GM19351 (cell line): ENCODE measurements around the gene LRCH4.

Source experiments
- ATAC-seq: cut with Tn5 transposase; IDR thresholded peaks from one replicate; pipeline ENCODE4 v1.9.1; 2021; ENCODE audit warnings: mild to moderate bottlenecking, moderate library complexity; ENCODE audit not compliant: unreplicated experiment

The LRCH4 gene

DNA sequence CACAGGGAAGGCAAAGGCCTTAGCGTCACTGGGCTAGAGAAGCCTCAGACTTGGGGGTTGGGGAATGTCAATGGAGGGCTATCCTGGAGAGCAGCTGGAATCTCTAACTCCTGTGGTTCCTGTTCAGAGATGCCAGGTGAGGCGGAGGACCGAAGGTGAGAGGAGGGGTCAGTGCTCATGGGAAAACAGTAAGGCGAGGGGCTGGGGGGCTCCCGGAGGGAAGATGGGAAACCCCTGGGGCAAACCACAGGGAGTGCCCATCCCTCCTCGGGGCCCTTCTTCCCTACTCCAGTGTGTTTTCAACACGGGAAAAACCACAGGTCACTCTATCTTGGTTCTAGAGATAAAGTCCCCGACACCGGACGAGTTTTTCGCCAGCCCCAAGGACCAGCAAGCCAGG lies 3.3 kb downstream of the LRCH4 start:
- ATAC-seq, result no peak

GRCh38 chr7:100582041-100582579 lies 3.8 kb downstream of the LRCH4 start:
- no peak for ATAC-seq

DNA sequence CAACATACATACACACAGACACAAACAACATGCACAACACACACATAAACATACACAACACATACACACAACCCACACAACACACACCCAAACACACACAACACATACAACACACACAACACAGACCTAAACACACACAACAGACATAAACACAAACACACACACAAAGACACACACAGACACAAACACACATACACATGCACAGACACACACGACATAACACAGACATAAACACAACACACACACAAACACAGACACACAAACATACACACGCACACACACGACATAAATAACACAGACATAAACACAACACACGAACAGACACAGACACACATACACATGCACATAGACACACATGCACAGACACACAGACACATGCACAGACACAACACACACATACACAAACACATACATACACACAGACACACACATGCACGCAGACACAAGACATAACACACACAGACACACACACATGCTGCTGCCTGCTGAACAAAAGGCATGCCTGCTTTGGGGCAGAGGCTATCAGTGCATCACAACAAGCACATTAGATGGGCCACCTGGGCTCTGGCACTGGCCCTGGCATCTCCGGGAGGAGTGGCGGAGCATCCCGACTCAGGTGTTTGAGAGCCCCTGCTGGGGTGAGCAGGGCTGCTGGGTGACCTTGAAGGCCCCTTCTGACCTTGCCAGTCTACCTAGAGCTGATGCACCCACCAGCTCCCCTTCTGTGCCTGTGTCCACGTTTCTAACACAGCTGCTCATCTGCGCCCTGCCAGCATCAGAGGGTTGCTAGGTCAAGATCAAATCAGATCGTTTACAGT lies 5.3 kb downstream of the LRCH4 start:
- no peak for ATAC-seq

DNA sequence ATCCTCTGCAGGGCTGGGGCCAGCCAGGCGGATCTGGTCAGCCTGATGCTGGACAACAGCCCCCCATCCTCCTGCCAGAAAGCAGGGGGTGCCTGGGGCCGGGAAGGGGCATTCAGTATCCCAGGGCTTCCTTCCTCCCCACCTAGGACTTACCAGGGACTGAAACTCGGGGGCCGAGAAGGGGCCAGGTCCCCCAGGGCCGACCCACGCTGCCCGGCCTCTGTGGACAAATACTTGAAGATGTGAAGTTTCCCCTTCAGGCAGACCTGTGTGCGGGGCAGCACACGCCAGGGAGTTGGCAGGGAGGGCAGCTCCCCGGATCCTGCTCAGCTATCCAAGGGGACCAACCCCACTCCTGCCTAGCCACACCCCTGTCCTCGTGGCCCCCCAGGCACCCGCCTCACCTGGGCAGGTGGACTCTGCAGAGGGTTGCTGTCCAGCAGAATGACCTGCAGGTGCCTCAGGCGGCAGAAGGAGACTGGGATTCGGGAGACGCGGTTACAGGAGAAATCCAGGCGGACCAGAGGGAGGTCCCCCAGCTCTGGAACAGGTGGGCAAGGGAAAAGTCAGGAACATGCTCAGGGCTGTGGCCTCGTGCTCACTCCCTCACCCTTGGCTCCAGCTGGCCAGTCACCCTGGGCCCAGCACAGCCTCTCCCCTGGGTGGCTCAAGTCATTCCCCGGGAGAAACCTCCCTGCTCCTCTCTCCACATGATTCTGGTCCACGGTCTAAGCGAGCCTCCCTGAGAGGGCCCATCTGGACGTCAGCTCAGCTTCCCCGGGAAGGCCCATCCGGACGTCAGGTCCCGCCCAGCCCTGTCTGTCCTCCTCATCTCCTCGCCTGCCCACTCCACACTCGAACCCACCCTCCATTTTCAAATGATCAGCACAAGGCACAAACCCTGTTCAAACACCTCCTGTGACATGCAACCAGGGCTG lies 7.4 kb downstream of the LRCH4 start:
- ATAC-seq, result no peak

DNA sequence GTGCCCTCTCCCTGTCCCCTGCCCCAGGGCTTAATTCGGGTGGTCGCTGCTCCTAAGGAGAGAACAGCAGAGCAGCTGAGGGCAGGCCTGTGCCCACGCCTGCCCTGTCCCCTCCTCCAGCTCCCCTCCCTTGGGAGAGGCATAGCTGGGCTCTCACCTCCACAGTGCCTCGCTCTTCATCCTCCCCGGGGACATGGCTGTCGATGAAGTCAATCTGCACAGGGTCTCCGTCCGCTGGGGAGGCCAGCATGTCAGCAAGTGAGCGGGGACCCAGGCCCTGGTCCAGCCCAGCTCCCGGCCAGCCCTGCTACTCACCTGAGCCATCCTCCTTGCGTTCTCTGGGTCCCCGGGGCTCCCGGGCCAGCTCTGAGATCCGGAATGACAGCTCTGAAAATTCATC lies 8.4 kb downstream of the LRCH4 start:
- no peak for ATAC-seq

GRCh38 chr7:100577103-100577502 lies 8.8 kb downstream of the LRCH4 start:
- ATAC-seq, result no peak

GRCh38 chr7:100576384-100576993 lies 9.4 kb downstream of the LRCH4 start:
- no peak for ATAC-seq

DNA sequence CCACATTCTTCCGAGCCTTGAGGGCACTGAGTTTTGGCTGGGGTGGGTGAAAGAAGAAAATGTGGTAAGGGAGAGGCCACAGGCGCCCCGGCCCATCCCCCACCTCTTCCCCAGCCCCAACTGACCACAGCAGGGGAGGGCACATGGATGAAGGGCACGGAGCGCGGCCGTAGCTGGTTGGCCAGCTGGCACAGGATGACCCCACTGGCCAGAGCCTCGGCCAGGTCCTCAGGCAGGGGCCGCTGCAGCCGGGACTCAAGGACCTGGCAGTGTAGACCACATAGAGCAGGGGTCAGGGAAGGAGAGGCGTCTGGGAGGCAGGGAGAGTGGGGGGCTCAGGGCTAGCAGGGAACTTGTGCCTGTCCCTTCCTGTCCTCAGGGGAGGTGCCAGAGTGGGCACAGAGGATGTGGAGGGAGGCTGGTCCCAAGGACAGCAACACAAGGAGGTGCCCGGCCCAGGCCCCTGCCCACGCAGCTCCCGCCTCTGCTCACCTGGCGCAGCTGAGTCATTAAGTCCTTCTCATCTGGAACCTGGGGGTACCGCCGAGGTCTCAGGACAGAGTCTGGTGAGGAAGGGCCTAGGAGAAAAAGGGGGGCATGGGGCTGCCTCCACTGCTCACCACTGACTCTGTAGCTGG lies 10.1 kb downstream of the LRCH4 start:
- no peak for ATAC-seq

DNA sequence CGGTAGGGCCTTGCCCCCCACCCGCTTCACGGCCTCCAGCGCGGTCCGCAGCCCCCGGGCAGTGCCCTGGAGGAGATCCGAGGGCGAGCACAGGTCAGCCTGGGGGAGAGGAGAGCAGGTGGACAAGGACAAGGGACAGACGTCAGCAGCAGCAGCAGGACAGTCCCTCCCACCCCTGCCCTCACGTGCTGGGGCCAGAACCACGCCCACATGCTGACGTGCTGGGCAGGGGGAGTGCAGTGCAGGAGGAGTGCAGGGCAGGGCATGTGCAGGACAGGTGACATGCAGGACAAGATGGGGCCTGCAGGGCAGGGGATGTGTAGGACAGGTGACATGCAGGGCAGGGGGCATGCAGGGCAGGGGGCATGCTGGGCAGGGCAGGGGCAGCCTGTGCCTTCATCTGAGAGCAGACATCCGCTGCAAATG lies 10.7 kb downstream of the LRCH4 start:
- no peak for ATAC-seq

- no peak for ATAC-seq
Observed at GRCh38 chr7:100574362-100575205, 11.3 kb downstream of the LRCH4 start.

- no peak for ATAC-seq
Observed at GRCh38 chr7:100573691-100574361, 12.1 kb downstream of the LRCH4 start, which contains the start of gene SAP25. Gene SAP25 (minus strand): TSS chr7:100573900. CDS start chr7:100573742, 158 bp downstream.

GRCh38 chr7:100572949-100573675 lies 12.8 kb downstream of the LRCH4 start:
- ATAC-seq, result no peak

- no peak for ATAC-seq
Observed at GRCh38 chr7:100572281-100572948, 13.5 kb downstream of the LRCH4 start.

DNA sequence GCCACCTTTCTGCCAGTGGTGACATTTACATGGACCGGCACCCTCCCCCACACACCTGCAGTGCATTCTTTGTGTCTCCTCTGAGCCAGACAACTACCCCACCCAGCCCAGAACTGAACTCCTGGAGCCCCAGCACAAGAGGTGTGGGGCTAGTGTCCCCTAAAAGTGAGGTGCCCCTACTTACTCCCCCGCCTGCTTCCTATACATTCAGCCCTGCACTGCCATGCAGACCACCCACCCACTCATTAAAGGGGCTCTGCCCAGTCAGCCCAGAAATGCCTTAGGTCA lies 14.2 kb downstream of the LRCH4 start:
- no peak for ATAC-seq

DNA sequence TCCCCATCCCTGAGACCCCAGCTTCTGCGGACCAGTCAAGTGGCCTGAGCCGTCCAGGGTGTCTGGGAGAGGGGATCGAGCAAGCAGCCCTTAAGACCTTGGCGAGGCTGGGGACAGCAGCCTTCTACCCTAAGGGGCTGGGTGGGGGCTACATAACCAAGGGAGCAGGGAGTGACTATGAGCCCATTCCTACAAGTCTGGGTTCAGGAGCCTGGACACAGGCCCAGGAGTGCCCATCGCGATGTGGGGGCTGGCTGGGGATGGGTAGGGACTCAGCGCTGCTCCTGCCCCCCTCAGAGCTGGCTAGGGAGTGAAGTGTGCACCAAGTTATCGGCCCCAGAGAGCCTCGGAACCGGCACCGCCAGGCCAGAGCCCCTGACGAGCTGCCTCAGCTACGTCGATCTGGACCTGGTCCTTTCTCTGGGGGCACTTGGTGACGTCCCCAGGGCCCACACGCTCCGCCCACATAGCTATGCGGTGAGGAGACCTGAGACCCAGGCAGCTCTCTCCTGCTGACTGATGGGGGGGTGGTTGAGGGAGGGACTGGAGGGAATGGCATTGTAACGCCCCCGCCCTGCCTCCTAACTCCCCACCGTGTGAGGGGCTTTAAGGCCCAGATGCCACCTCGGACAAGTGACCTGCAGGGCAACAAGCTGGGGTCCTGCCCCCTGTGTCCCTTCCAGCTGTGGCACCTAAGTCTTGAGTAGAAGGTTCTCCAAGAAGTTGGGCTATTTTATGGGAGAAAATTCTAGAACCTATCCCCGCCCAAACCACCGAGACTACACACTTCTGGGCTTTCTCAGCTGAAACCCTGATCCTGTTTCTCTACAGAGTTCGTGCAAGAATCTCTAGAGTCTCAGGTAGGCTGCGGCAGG lies 14.7 kb downstream of the LRCH4 start:
- ATAC-seq, result no peak

DNA sequence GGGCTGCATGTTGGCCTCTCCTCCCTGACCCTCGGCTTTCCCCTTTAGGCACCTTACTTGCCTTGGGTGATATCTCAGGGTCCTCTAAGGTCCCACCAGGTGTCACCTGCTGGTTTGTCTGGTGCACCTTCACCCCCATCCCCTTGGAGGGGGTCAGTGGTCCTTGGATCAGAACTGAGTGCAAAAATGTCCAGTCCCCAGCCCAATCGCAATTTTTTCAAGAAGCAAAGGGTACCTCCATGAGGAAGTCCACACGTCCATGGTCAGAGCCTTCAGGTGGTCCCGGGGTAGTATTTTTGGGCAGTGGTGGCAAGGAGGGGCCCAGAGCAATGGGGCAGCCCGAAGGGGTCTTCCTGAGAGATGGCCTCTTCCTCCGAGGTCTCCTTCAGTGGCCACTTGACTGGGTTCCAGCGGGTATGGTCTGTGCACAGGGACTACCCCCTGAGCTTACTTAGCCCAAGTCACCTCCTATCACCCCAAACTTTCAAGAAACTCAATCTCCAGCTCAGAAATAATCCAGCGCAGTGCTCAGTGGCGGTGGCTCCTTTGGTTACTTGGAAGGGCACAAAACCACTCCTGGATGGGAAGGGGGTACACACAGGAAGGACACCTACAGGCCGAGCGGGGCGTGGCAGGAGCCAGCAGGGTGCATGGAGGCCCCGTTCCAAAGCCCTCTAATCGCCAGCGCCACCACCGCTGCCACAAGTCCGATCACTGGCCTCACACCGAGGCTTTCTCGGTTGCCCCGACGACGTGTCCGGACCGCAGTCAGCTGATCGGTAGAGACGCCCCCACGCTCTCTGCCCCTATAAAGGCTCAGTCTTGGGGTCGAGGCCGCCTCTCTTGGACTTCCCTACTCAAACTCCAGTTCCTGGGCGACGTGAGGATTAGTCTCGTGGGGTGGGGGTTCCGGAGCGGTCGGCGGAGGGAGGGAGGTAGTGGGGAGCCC lies 16.8 kb downstream of the LRCH4 start:
- peak; percentile 57 for ATAC-seq
